IPS-20b (cell line): ENCODE data around the gene TRPV2.
A peak's percentile ranks its signal among the peaks of the same experiment; 100 is the strongest.

Experiments
- H3K27ac ChIP-seq: one replicate; pipeline ENCODE4 v1.5.1; 2013; ENCODE audit warnings: low read length
- H3K27me3 ChIP-seq: 2 replicates; pipeline ENCODE4 v1.6.1; 2013; ENCODE audit warnings: mild to moderate bottlenecking, low read length, inconsistent platforms; ENCODE audit not compliant: insufficient read depth
- H3K36me3 ChIP-seq: 2 replicates; pipeline ENCODE4 v1.6.1; 2013; ENCODE audit warnings: low read depth, mild to moderate bottlenecking, inconsistent platforms, low read length, moderate library complexity; ENCODE audit not compliant: insufficient read depth
- H3K4me1 ChIP-seq: 2 replicates; pipeline ENCODE4 v1.6.1; 2013; ENCODE audit warnings: mild to moderate bottlenecking, control low read depth, inconsistent platforms, low read length, moderate library complexity; ENCODE audit not compliant: insufficient read depth
- H3K4me3 ChIP-seq: 2 replicates; pipeline ENCODE4 v1.5.1; 2013; ENCODE audit warnings: mild to moderate bottlenecking, low read length, inconsistent platforms
- H3K9ac ChIP-seq: 2 replicates; pipeline ENCODE4 v1.6.1; 2013; ENCODE audit warnings: low read depth, mild to moderate bottlenecking, inconsistent platforms, low read length, moderate library complexity
- H3K9me3 ChIP-seq: 2 replicates; pipeline ENCODE4 v1.6.1; 2013; ENCODE audit warnings: mild to moderate bottlenecking, low read depth, low read length, inconsistent platforms; ENCODE audit not compliant: insufficient read depth

TRPV2 gene, protein sequence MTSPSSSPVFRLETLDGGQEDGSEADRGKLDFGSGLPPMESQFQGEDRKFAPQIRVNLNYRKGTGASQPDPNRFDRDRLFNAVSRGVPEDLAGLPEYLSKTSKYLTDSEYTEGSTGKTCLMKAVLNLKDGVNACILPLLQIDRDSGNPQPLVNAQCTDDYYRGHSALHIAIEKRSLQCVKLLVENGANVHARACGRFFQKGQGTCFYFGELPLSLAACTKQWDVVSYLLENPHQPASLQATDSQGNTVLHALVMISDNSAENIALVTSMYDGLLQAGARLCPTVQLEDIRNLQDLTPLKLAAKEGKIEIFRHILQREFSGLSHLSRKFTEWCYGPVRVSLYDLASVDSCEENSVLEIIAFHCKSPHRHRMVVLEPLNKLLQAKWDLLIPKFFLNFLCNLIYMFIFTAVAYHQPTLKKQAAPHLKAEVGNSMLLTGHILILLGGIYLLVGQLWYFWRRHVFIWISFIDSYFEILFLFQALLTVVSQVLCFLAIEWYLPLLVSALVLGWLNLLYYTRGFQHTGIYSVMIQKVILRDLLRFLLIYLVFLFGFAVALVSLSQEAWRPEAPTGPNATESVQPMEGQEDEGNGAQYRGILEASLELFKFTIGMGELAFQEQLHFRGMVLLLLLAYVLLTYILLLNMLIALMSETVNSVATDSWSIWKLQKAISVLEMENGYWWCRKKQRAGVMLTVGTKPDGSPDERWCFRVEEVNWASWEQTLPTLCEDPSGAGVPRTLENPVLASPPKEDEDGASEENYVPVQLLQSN

DNA sequence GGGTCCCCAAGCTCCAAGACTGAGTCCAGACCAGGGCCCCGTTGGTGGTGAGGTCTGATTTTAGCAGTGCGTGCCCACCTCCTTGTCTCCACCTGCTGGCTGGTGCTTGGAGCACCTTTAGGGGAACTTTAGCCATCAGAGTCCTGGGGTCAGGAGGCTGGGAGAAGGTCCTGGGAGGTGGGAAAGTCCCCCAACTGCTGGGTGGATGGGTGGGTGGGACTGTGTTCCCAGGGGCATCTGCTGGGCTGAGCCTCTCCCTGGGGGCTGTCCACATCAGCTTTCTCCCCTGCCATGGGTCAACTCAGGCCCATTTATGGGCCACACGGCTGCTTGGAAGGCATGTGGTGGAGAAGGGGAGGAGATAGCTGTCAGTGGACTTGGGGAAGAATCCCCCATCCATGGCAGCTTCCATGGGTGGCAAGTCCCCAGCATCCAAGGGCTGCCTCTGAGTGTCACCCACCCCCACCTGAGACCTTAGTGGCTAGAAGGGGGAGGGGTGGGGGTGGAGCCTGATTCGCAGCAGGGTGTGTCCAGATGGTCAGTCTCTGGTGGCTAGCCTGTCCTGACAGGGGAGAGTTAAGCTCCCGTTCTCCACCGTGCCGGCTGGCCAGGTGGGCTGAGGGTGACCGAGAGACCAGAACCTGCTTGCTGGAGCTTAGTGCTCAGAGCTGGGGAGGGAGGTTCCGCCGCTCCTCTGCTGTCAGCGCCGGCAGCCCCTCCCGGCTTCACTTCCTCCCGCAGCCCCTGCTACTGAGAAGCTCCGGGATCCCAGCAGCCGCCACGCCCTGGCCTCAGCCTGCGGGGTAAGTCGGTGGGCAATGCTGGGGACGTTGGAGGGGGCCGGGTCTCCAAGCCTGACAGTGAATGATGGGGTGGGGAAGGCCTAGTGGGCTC lies at the start of gene TRPV2:
Gene TRPV2, plus strand, starts transcription at position 541 of the 894 bp plus-strand sequence. CDS start 2,098 bp downstream, outside the sequence.
- Histone ChIP-seq H3K9ac (no peak within 1 kb of the TSS), H3K9me3 (no peaks in the 10 kb centered on the region), H3K4me3 (no peak within 1 kb of the TSS), H3K4me1 (no peaks in the 10 kb centered on the region; the same call in 1 of the 2 replicates), H3K27ac (no peak within 1 kb of the TSS), H3K27me3 (no peaks in the 10 kb centered on the region), H3K36me3 (no peaks in the 10 kb centered on the region)

DNA sequence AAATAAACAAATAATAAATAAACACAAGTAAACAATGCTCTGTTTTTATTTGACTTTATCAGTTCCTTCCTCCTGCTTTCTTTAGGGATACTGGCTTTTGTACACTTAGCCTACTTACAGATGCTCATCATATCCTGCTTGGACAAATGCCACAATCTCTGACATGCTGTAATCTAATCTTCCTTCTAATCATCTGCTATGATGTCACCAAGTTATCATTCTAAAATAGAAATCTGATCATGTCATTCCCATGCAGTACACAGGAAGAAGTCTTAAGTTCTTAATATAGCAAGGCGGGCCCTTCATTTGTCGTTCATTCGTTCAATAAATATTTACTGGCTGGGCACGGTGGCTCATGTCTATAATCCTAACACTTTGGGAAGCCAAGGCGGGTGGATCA lies 43.6 kb upstream of the TRPV2 start:
- H3K27ac ChIP-seq: no peak overlapping the region
- H3K9ac ChIP-seq: no peak overlapping the region
- no peak overlapping the region for H3K4me3 ChIP-seq
- H3K27me3 ChIP-seq: no peaks in the 10 kb centered on the region
- no peaks in the 10 kb centered on the region for H3K9me3 ChIP-seq
- H3K36me3 ChIP-seq: no peaks in the 10 kb centered on the region
- H3K4me1 ChIP-seq: no peaks in the 10 kb centered on the region

DNA sequence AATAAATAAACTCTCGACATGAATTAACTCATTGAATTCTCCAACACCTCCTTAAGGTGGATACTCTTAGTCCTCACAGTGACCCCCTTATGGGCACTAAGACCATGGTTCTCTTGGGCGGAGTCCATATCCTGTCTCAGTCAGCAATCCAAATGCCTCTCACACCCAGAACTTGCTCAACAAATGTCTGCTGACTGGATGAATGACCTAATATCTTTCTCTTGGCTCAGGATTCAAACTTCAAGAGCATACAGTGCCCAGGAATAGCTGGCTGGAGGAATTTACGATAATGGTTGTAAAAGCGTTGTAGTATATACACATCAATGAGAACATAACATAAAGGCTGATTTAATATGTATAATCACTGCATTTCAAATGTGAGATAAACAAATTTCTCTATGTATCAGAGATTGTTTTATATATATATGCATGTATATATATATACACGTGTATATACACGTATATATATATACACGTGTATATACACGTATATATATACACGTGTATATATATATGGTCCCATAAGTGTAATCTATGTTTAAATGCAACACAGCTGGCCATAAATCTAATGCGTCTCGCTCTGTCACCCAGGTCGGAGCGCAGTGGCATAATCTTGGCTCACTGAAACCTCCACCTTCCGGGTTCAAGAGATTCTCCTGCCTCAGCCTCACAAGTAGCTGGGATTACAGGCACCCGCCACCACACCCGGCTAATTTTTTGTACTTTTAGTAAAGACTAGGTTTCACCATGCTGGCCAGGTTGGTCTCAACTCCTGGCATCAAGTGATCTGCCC lies 41.0 kb upstream of the TRPV2 start:
- Histone ChIP-seq H3K4me3 (no peak overlapping the region), H3K4me1 (no peaks in the 10 kb centered on the region), H3K27me3 (no peaks in the 10 kb centered on the region), H3K36me3 (no peaks in the 10 kb centered on the region), H3K9me3 (no peaks in the 10 kb centered on the region), H3K27ac (no peak overlapping the region), H3K9ac (no peak overlapping the region)

DNA sequence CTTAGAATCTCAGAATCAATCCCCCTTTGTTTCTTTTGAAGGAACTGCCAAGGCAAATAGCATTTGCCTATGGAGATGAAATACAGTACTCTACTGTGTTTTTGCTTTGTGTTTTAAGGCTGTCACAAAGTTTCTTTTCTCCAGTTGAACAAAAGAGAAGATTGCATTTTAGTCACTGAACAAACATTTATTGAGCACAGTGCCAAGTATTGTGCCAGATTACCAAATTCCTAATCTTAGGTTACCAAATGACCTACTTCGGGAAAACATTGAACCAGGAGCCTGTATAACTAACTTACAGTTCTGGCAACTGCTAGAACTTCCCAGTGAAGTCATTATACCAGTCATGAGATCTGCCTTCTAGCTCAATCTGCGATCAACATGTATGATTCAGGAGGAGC lies 37.4 kb upstream of the TRPV2 start:
- Histone ChIP-seq H3K36me3 (peaks cover 13% of the 10 kb centered on the region), H3K4me3 (no peak overlapping the region), H3K9me3 (no peaks in the 10 kb centered on the region), H3K27me3 (no peaks in the 10 kb centered on the region), H3K4me1 (no peaks in the 10 kb centered on the region), H3K27ac (no peak overlapping the region), H3K9ac (no peak overlapping the region)

DNA sequence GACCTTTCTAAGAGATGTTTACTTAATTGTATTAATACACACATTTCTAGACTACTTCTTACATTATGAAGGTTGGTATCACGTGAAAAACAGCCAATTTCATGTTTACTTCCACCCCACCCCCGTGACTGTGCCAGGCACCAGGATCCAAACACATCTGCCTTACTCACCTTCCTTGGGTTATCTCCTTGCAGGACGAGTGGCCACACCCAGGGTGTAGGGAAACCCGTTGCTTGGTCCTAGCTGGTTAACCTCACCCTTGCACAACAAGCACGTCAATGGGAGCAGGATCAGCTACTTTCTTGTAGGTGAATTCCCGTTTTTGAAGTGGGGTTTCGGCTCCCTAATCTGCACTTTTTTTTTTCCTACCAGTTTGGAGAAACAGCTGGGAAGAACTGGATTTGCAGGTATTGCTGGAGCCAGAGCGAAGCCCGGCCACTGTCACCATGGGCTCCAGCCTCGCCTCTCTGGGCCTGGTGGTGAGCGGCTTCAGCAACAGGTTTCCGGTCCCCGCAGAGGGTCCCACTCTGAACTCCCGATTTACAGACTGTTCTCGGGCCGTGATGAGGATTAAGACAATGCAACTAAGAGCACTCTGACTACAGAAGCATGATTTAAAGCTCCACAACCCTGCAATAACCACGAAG lies 36.6 kb upstream of the TRPV2 start:
- H3K9me3 ChIP-seq: no peaks in the 10 kb centered on the region
- no peak overlapping the region for H3K4me3 ChIP-seq
- H3K9ac ChIP-seq: no peak overlapping the region
- no peaks in the 10 kb centered on the region for H3K4me1 ChIP-seq
- H3K27ac ChIP-seq: no peak overlapping the region
- no peaks in the 10 kb centered on the region for H3K27me3 ChIP-seq
- peaks cover 22% of the 10 kb centered on the region for H3K36me3 ChIP-seq

DNA sequence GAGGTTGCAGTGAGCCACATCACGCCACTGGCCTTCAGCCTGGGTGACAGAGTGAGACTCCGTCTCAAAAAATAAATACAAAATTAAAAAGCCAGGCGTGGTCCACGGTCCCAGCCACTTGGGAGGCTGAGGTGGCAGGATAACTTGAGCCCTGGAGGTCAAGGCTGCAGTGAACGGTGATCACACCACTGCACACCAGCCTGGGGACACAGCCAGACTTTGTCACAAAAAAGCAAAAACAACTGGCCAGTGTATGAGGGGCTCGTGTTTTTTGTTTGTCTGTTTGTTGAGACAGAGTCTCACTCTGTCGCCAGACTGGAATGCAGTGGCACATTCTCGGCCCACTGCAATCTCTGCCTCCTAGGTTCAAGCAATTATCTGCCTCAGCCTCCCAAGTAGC lies 35.7 kb upstream of the TRPV2 start:
- H3K9ac ChIP-seq: no peak overlapping the region
- H3K27me3 ChIP-seq: no peaks in the 10 kb centered on the region
- no peaks in the 10 kb centered on the region for H3K4me1 ChIP-seq
- H3K36me3 ChIP-seq: peaks cover 26% of the 10 kb centered on the region
- H3K4me3 ChIP-seq: no peak overlapping the region
- no peak overlapping the region for H3K27ac ChIP-seq
- no peaks in the 10 kb centered on the region for H3K9me3 ChIP-seq

DNA sequence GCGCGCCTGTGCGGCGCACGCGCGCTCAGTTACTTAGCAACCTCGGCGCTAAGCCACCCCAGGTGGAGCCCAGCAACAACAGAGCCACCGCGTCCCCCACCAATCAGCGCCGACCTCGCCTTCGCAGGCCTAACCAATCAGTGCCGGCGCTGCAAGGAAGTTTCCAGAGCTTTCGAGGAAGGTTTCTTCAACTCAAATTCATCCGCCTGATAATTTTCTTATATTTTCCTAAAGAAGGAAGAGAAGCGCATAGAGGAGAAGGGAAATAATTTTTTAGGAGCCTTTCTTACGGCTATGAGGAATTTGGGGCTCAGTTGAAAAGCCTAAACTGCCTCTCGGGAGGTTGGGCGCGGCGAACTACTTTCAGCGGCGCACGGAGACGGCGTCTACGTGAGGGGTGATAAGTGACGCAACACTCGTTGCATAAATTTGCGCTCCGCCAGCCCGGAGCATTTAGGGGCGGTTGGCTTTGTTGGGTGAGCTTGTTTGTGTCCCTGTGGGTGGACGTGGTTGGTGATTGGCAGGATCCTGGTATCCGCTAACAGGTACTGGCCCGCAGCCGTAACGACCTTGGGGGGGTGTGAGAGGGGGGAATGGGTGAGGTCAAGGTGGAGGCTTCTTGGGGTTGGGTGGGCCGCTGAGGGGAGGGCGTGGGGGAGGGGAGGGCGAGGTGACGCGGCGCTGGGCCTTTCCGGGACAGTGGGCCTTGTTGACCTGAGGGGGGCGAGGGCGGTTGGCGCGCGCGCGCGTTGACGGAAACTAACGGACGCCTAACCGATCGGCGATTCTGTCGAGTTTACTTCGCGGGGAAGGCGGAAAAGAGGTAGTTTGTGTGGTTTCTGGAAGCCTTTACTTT lies 34.5 kb upstream of the TRPV2 start, which contains the start of gene UBB:
Gene UBB, plus strand, starts transcription at position 452 of the 856 bp plus-strand sequence. CDS start 817 bp downstream, outside the sequence.
- Histone ChIP-seq H3K27me3 (no peaks in the 10 kb centered on the region), H3K9ac (peak within 1 kb of the TSS; percentile 90), H3K4me1 (no peaks in the 10 kb centered on the region), H3K4me3 (peak within 1 kb of the TSS; percentile 87), H3K9me3 (no peaks in the 10 kb centered on the region), H3K27ac (peak within 1 kb of the TSS; percentile 95), H3K36me3 (peaks cover 26% of the 10 kb centered on the region)

DNA sequence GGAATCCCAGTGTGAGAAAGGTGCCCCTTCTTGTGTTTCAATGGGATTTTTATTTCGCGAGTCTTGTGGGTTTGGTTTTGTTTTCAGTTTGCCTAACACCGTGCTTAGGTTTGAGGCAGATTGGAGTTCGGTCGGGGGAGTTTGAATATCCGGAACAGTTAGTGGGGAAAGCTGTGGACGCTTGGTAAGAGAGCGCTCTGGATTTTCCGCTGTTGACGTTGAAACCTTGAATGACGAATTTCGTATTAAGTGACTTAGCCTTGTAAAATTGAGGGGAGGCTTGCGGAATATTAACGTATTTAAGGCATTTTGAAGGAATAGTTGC lies 33.9 kb upstream of the TRPV2 start:
- peak overlapping the region; percentile 87 for H3K4me3 ChIP-seq
- H3K4me1 ChIP-seq: no peaks in the 10 kb centered on the region
- peaks cover 26% of the 10 kb centered on the region for H3K36me3 ChIP-seq

DNA sequence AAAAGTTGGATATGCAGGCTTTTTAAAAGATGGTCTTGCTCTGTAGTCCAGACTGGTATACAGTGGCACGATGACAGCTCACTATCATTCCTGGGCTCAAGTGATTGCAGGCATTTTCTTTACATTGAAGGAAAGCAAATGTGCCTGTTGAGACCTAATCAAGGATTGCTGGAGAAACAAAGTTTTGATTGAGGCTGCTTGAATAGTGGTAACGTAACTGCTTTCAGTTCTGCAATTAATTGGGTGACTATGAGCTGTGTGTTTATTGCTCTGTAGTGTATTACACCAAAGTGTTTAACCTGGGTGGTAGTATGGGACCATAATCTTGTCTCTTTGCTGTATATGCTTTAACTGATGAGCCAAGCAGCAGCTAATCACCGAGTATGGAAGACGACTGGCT lies 32.2 kb upstream of the TRPV2 start:
- peaks cover 26% of the 10 kb centered on the region for H3K36me3 ChIP-seq
- no peak overlapping the region for H3K9ac ChIP-seq
- no peak overlapping the region; the same call in 1 of the 2 replicates for H3K4me3 ChIP-seq
- no peaks in the 10 kb centered on the region for H3K4me1 ChIP-seq
- no peaks in the 10 kb centered on the region for H3K9me3 ChIP-seq
- no peaks in the 10 kb centered on the region for H3K27me3 ChIP-seq
- H3K27ac ChIP-seq: no peak overlapping the region

More for the DNA sequence above, 33.9 kb upstream of the TRPV2 start:
- Histone ChIP-seq H3K9me3 (no peaks in the 10 kb centered on the region), H3K9ac (peak overlapping the region; percentile 90), H3K27ac (peak overlapping the region; percentile 95), H3K27me3 (no peaks in the 10 kb centered on the region)

DNA sequence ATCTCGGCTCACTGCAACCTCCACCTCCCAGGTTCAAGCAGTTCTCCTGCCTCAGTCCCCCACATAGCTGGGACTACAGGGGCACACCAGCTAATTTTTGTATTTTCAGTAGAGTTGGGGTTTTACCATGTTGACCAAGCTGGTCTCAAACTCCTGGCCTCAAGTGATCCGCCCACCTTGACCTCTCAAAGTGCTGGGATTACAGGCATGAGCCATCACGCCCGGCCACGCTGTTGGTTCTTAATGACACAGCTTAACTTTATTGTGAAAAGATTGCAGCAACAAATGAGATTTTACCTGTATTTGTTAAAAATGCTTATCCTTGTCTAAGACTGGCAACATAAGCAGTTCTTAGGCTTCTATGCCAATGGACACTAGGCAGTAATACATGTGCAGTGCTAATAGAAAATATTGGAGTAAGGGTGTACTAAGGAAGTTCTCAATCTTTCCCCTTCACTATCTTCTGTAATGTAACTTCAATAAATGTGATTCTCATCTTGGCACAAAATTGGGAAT lies 31.5 kb upstream of the TRPV2 start:
- no peaks in the 10 kb centered on the region for H3K9me3 ChIP-seq
- no peak overlapping the region for H3K27ac ChIP-seq
- H3K9ac ChIP-seq: no peak overlapping the region
- no peaks in the 10 kb centered on the region for H3K27me3 ChIP-seq
- H3K4me1 ChIP-seq: no peaks in the 10 kb centered on the region
- no peak overlapping the region for H3K4me3 ChIP-seq
- peaks cover 26% of the 10 kb centered on the region for H3K36me3 ChIP-seq
